Measurements from ENCODE around the gene SMPD2.

- TF ChIP-seq POLR2A (IDR thresholded peaks at IDR 0.05; ENCODE audit: low read depth, low read length) (no peak), POLR2AphosphoS5 (IDR thresholded peaks at IDR 0.05; ENCODE audit: low read depth, low read length) (no peak)
Observed at GRCh38 chr6:109477725-109478124, 37.2 kb downstream of the SMPD2 start.

Measured in GM12892 (cell line).